Keratinocyte (primary cell): ENCODE measurements around the gene HDAC10. TPM values are rescaled to one million over a fixed set of nuclear protein-coding genes. Genes with fewer than 3 reads are reported as not detected.

ENCODE experiments used
- DNase-seq: peaks from one replicate; pipeline ENCODE4 v3.0.0-alpha.2; 2011; ENCODE audit warnings: low read depth, missing footprints, low spot score
- FAIRE-seq: peaks from 2 replicates; lab custom pipeline; 2011; peaks lifted over from hg19 to GRCh38; lab: Jason Lieb, UNC
- H2AFZ ChIP-seq: 2 replicates; pipeline ENCODE4 v1.6.0; 2012; ENCODE audit warnings: low read length, control low read depth, inconsistent platforms; ENCODE audit not compliant: control insufficient read depth
- H3K27ac ChIP-seq: 2 replicates; pipeline ENCODE4 v1.5.1; 2011; ENCODE audit warnings: low read length; ENCODE audit not compliant: control insufficient read depth, insufficient read depth
- H3K27me3 ChIP-seq: 3 replicates; pipeline ENCODE4 v1.6.0; 2011; ENCODE audit warnings: low read length; ENCODE audit not compliant: control insufficient read depth, insufficient read depth; ENCODE audit errors: extremely low read depth
- H3K36me3 ChIP-seq, 2 experiments: 2 replicates in 1 of 2; 3 replicates in 1 of 2; pipeline ENCODE4 v1.5.1; 2011; ENCODE audit warnings: low read length in 2 of 2, mild to moderate bottlenecking in 1 of 2; ENCODE audit not compliant: control insufficient read depth in 2 of 2, insufficient read depth in 2 of 2; ENCODE audit errors: extremely low read depth in 1 of 2
- H3K4me1 ChIP-seq: 3 replicates; pipeline ENCODE4 v1.5.1; 2011; ENCODE audit warnings: low read length; ENCODE audit not compliant: control insufficient read depth, insufficient read depth; ENCODE audit errors: extremely low read depth
- H3K4me2 ChIP-seq: 3 replicates; pipeline ENCODE4 v1.6.0; 2011; ENCODE audit warnings: low read depth, low read length; ENCODE audit not compliant: control insufficient read depth, insufficient read depth; ENCODE audit errors: extremely low read depth
- H3K4me3 ChIP-seq, 3 experiments: fragments of 200-600 bp in 1 of 3; sonication (generic) in 1 of 3; 2 replicates in 2 of 3; 3 replicates in 1 of 3; pipeline ENCODE4 v1.5.1; 2011 to 2016; ENCODE audit warnings: low read length in 3 of 3, mild to moderate bottlenecking in 3 of 3, control low read depth in 2 of 3, inconsistent platforms in 1 of 3, low read depth in 1 of 3, mixed read lengths in 1 of 3, mixed run types in 1 of 3, moderate library complexity in 1 of 3; ENCODE audit not compliant: control insufficient read depth in 2 of 3, insufficient read depth in 2 of 3; ENCODE audit errors: extremely low read depth in 1 of 3
- H3K79me2 ChIP-seq: 2 replicates; pipeline ENCODE4 v1.6.0; 2012; ENCODE audit warnings: low read length; ENCODE audit not compliant: control insufficient read depth, insufficient read depth
- H3K9ac ChIP-seq: 3 replicates; pipeline ENCODE4 v1.6.0; 2011; ENCODE audit warnings: low read length; ENCODE audit not compliant: control insufficient read depth, insufficient read depth; ENCODE audit errors: extremely low read depth
- H3K9me1 ChIP-seq: 3 replicates; pipeline ENCODE4 v1.6.0; 2011; ENCODE audit warnings: low read length; ENCODE audit not compliant: control insufficient read depth, insufficient read depth; ENCODE audit errors: extremely low read depth
- H3K9me3 ChIP-seq: 2 replicates; pipeline ENCODE4 v1.5.1; 2012; ENCODE audit warnings: low read depth, low read length; ENCODE audit not compliant: control insufficient read depth
- H4K20me1 ChIP-seq: 3 replicates; pipeline ENCODE4 v1.6.0; 2011; ENCODE audit warnings: low read length; ENCODE audit not compliant: control insufficient read depth, insufficient read depth; ENCODE audit errors: extremely low read depth
- EZH2 ChIP-seq: IDR thresholded peaks from one replicate; pipeline ENCODE4 v1.6.1; 2012; ENCODE audit warnings: inconsistent platforms, mild to moderate bottlenecking, low read length, moderate library complexity
- dilution Hi-C: fragments of 300-500 bp; cut with MboI; formaldehyde crosslinking; loops from one replicate; pipeline ENCODE4 v1.7.0; 2020; ENCODE audit warnings: low sequenced_read_pairs; ENCODE audit not compliant: extremely low pct_ligation_motif_present
- polyA plus RNA-seq, 5 experiments: library from polyadenylated mRNA; depleted of rRNA in 3 of 5; stranded (reverse) in 3 of 5; stranded (forward) in 1 of 5; unstranded in 1 of 5; fragments of >200 nt; gene quantifications; 1 replicate in 1 of 5; 2 replicates in 3 of 5; 3 replicates in 1 of 5; pipeline versions ENCODE4 v1.2.1 to v1.2.3, GENCODE V29; 2011 to 2012; ENCODE audit warnings: missing spikeins in 2 of 5, low read depth in 1 of 5, low replicate concordance in 1 of 5
- TF ChIP-seq, protein P1 (sequence below), 3 experiments: IDR thresholded peaks in 1 of 3; conservative IDR thresholded peaks in 1 of 3; optimal IDR thresholded peaks in 1 of 3; 2 replicates in 2 of 3; 3 replicates in 1 of 3; pipeline versions ENCODE3 to v1.5.1; 2011; ENCODE audit warnings: low read length in 3 of 3, mild to moderate bottlenecking in 3 of 3, moderate library complexity in 2 of 3, control low read depth in 1 of 3, inconsistent platforms in 1 of 3; ENCODE audit not compliant: insufficient read depth in 2 of 3; ENCODE audit errors: extremely low read depth in 1 of 3

The HDAC10 gene
- polyA plus RNA-seq, 1 donor (not counting 4 experiments of a cell fraction or from before 2014, with no cell fraction given) = 4.7 TPM

DNA sequence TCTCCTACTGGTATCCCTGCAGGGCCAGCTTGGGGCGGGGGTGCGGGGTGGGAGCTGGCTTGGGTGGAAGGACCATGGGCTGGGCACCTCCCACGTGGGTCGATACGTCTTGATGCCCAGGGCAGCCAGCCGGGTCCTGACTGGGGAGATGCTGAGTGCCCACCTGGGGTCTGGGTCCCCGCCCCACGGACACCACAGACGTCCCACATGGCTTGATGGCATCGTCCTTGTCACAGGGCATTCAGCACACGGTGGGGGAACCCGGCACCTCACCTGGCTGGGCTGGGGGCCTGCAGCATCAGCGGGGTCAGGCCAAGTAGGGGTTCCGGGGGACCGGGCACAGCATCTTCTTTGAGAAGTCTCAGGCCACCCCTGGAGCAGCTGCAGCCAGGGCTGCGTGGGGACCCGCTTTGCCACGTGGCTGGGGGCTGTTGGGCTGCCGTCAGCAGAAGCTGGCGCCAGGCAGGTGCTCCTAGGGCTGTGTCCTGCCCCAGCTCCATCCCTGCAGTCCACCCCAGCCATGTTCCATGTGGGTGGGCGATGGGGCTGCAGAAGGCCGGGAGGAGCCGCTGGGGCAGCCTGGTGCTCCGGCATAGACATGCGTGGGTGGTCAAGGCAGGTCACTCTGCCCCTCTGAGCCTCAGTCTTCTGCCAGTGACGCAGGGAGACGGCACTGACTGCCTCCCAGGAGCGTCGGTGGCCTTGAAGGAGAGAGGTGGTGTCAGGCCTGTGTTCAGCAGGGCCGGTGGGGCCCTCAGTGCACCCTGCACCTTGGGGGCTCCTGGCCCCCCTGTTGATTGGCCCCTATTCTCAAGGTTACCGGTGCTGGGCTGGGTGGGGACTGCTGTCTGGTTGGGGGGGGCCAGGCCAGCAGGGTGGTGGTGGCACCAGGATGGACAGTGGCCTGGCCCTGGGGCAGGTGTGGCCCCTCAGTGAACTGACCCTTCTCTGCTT, 41.8 kb downstream of the HDAC10 start:
- H3K4me1 ChIP-seq = peaks cover 6% of the 10 kb centered on the region
- no peak overlapping the region for H3K27ac ChIP-seq
- H3K4me3 ChIP-seq = no peak overlapping the region
- TF ChIP-seq EZH2 = no peak
- TF ChIP-seq, protein P1, sequence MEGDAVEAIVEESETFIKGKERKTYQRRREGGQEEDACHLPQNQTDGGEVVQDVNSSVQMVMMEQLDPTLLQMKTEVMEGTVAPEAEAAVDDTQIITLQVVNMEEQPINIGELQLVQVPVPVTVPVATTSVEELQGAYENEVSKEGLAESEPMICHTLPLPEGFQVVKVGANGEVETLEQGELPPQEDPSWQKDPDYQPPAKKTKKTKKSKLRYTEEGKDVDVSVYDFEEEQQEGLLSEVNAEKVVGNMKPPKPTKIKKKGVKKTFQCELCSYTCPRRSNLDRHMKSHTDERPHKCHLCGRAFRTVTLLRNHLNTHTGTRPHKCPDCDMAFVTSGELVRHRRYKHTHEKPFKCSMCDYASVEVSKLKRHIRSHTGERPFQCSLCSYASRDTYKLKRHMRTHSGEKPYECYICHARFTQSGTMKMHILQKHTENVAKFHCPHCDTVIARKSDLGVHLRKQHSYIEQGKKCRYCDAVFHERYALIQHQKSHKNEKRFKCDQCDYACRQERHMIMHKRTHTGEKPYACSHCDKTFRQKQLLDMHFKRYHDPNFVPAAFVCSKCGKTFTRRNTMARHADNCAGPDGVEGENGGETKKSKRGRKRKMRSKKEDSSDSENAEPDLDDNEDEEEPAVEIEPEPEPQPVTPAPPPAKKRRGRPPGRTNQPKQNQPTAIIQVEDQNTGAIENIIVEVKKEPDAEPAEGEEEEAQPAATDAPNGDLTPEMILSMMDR (optimal IDR thresholded peaks at IDR 0.05 in 1 of 3, IDR thresholded peaks at IDR 0.05 in 1 of 3, conservative IDR thresholded peaks at IDR 0.05 in 1 of 3; ENCODE audit: extremely low read depth in 1 of 3, insufficient read depth in 2 of 3, low read length in 3 of 3) = no peak
- FAIRE-seq = no peak
- no peaks in the 10 kb centered on the region for H3K9me3 ChIP-seq
- no peak for DNase-seq
- no peak overlapping the region for H3K4me2 ChIP-seq
- H3K79me2 ChIP-seq = peaks cover 28% of the 10 kb centered on the region
- H4K20me1 ChIP-seq = peaks cover 10% of the 10 kb centered on the region
- no peaks in the 10 kb centered on the region for H3K27me3 ChIP-seq
- no peak overlapping the region for H2AFZ ChIP-seq
- peaks cover 23 to 34% of the 10 kb centered on the region in 2 experiments for H3K36me3 ChIP-seq
- dilution Hi-C loops = no loop called here
- peaks cover 2% of the 10 kb centered on the region for H3K9me1 ChIP-seq
- no peak overlapping the region for H3K9ac ChIP-seq

DNA sequence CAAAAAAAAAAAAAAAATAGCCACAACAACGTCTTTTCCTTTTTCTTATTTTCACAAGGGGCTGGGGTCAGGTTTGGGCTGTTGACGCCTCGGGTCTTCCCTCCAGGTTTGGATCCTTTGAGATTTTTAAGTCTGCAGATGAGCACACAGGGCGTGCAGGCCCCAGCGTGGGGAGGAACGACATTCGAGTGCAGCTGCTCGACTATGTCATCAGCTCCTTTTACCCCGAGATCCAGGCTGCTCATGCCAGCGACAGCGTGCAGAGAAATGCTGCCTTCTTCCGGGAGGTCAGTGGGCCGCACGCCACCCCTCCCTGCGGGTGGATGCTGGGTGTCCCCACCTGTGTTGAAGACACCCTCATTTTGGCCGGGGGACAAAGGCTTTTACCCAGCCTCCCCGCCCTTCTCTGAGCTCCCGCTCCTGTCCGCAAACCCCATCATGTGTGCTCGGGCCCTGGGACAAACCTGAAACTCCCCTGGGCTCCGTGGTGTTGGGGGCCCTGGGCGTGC, 42.6 kb downstream of the HDAC10 start:
- H3K9me3 ChIP-seq = no peaks in the 10 kb centered on the region
- DNase-seq = no peak
- no peak overlapping the region for H3K4me2 ChIP-seq
- no peak overlapping the region for H2AFZ ChIP-seq
- peaks cover 2% of the 10 kb centered on the region for H3K9me1 ChIP-seq
- peaks cover 23 to 35% of the 10 kb centered on the region in 2 experiments for H3K36me3 ChIP-seq
- no peak overlapping the region for H3K27ac ChIP-seq
- H3K4me3 ChIP-seq = no peak overlapping the region
- dilution Hi-C loops = no loop called here
- peaks cover 25% of the 10 kb centered on the region for H3K79me2 ChIP-seq
- no peak for TF ChIP-seq EZH2
- TF ChIP-seq, protein P1 (optimal IDR thresholded peaks at IDR 0.05 in 1 of 3, IDR thresholded peaks at IDR 0.05 in 1 of 3, conservative IDR thresholded peaks at IDR 0.05 in 1 of 3; ENCODE audit: extremely low read depth in 1 of 3, insufficient read depth in 2 of 3, low read length in 3 of 3) = no peak
- H3K9ac ChIP-seq = no peak overlapping the region
- H4K20me1 ChIP-seq = peaks cover 10% of the 10 kb centered on the region
- no peak for FAIRE-seq
- peaks cover 6% of the 10 kb centered on the region for H3K4me1 ChIP-seq
- H3K27me3 ChIP-seq = no peaks in the 10 kb centered on the region
